ENCODE data around the gene RUFY1.
"Not testable (repeated sequence)": the region's sequence is repeated elsewhere in the genome, so short reads cannot be mapped to it uniquely, and the experiment has no call there.

DNA sequence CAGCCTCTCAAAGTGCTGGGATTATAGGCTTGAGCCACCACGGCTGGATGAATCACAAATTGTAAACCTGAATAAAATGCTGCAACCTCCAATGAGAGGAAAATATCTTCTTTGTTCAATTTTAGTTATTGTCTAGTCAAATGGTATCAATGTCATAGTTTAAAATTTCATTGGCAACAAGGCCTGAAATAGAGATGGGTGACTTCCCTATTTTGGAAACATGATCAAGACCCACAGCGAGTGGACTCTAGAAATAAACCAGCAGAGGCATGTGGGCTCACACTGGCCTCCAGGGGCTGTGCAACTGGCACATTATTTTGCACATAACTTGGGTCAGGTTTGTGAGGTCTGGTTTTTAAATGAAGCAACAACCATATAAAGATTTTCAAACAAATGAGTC lies 102.8 kb downstream of the RUFY1 start:
- TF ChIP-seq, protein P1, sequence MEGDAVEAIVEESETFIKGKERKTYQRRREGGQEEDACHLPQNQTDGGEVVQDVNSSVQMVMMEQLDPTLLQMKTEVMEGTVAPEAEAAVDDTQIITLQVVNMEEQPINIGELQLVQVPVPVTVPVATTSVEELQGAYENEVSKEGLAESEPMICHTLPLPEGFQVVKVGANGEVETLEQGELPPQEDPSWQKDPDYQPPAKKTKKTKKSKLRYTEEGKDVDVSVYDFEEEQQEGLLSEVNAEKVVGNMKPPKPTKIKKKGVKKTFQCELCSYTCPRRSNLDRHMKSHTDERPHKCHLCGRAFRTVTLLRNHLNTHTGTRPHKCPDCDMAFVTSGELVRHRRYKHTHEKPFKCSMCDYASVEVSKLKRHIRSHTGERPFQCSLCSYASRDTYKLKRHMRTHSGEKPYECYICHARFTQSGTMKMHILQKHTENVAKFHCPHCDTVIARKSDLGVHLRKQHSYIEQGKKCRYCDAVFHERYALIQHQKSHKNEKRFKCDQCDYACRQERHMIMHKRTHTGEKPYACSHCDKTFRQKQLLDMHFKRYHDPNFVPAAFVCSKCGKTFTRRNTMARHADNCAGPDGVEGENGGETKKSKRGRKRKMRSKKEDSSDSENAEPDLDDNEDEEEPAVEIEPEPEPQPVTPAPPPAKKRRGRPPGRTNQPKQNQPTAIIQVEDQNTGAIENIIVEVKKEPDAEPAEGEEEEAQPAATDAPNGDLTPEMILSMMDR (IDR thresholded peaks at IDR 0.05; ENCODE audit: borderline replicate concordance, extremely low read depth, low read length, poor library complexity, severe bottlenecking) = not testable (repeated sequence)
- TF ChIP-seq EZH2 (IDR thresholded peaks at IDR 0.05; ENCODE audit: borderline replicate concordance, low read depth, low read length, severe bottlenecking) = not testable (repeated sequence)

Measured in DND-41 (cell line).